GM15510 (cell line): Measurements from ENCODE around the gene LDHAL6B.

Experiments used
- POLR2A ChIP-seq: IDR thresholded peaks from 3 replicates; pipeline ENCODE4 v1.6.1; 2011; ENCODE audit warnings: borderline replicate concordance; ENCODE audit not compliant: insufficient read length; ENCODE audit errors: extremely low read depth

Gene LDHAL6B

DNA sequence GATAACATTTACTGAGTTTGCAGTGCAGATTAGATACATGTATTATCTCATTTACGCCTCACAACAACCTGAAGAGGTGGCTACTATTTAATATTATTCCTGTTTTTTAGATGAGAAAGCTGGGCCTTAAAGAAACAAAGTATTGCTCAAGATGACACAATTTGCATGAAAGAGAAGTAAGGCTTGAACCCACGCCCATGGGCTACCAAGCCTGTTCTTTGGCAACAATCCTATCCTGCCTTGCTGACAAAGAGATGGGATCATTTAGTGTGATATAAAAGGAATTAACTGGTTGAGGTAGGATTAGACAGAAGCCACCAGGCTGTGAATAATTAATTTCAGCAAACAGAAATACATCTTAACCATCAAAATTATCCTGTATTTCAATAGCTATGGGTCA, 9.2 kb upstream of the LDHAL6B start:
- TF ChIP-seq POLR2A = no peak

DNA sequence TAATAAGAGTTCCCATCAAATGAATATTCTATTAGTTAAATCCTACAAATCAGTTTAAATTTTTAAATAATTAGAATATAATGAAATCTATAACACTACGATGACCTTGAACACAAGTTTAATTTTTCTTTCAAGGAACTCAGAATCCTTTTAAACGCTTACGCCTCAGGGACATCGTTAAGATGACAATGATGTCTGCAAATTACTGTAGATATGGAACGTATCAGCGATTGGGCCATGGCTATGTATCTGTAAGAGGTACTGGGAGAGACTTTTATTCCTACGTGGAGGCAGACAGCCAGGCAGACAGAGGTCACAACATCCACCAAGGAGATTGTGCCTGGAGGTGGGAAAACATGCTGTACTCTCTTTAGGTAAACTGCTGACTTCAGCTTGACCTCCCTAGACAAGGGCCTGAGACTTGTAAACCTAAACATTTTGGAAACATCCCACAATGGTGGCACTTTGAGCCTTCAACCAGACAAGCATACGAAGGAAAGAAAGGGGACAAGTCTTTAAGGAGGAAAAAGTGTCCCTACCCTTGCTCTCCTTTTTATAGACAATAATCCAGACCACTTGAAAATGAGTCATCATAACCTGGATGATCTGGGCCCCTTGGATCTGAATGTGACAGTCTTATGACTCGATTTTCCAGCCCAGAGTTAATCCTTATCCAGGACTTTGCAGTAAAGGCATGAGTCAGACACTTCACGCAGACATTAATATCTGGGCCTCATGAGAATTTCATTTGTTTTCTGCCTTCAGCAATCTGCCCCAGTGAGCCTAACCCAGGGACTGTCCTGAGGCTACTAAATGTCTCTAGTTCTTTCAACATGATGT, 6.8 kb upstream of the LDHAL6B start:
- no peak for TF ChIP-seq POLR2A

DNA sequence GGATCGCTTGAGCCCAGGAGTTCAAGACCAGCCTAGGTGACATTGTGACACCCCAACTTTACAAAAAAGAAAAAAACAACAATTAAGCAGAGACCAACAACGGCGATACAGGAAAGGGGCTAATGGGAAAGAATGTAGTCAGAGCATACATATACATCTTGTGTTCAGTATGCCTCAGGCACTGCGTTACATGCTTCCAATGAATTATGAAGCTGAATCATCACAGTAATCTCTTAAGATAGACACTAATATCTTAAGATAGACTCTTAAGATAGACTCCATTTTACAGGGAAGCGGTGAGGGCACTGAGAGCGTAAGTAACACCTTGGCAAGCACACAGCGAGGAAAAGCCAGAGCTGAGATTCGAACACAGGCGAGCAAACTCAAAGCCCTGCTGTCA, 6.1 kb upstream of the LDHAL6B start:
- TF ChIP-seq POLR2A = no peak

DNA sequence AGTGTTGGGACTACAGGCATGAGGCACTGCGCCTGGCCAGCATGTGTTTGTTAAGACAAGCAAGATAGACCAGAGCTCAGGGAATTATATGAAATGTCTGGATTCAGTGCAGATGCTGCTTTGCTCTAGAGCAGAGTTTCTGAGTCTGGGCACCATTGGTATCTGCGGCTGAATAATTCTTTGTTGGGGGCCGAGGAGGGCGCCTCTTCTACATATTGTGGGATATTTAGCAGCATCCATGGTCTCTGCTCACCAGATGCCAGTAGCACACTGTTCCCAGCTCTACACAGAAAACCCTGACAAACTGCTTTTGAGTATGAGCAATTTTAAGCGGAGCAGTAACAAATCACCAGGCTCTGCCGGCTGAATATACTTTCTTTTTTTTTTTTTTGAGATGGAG, 3.6 kb upstream of the LDHAL6B start:
- TF ChIP-seq POLR2A = no peak

DNA sequence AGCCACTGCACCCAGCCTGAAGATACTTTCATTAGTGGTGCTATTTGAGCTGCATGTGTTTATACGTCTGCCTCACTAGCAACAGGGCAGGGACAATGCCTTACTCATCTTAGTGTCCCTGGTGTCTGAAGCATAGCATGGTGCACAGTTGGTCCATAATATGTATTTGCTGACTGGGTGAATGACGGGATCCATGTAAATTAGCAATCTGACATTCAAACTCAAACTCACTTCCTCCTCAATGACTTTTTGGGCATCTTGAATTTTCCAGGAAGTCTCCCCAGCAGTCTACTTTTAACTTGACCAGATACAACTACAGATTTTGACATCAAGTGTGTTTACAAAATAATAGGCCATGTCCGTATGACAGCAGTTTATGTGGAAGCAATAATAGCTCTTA, 3.0 kb upstream of the LDHAL6B start:
- TF ChIP-seq POLR2A = no peak

DNA sequence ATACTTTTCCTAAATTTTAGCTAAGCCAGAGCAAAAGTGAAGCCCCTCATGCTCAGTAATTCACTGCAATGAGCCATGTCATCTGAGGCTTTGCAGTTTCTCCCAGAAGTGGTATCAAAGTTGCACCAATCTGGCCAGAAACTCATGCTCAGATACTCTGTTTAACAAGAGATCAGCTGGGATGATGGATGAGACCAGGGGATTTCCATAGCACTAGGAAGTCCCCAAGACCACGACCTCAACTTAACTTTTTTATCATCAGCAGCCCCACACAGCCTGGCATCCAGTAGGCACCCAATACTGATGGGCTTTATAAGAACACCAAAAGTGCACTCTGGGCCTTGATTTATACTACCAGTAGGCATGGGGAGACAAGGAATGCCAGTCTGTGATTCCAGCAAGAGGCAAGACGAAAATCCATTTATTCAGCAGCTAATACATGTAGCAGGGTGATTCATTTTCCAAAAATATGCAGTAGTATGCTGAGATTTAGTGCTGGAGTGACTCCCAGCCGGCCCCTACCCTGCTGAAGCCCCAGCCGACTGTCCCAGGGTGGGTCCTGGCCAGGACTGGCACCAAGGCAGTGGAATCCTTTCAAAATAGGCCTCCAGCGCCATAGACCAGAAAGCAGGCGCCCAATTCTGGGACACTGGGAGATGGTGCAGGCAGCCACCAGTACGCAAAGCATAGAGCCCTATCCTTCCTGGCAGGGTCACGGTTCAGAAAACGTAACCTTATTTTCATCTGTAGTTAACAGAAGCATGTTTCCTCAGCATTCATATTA, 612 bp upstream of the LDHAL6B start:
- TF ChIP-seq POLR2A = no peak

DNA sequence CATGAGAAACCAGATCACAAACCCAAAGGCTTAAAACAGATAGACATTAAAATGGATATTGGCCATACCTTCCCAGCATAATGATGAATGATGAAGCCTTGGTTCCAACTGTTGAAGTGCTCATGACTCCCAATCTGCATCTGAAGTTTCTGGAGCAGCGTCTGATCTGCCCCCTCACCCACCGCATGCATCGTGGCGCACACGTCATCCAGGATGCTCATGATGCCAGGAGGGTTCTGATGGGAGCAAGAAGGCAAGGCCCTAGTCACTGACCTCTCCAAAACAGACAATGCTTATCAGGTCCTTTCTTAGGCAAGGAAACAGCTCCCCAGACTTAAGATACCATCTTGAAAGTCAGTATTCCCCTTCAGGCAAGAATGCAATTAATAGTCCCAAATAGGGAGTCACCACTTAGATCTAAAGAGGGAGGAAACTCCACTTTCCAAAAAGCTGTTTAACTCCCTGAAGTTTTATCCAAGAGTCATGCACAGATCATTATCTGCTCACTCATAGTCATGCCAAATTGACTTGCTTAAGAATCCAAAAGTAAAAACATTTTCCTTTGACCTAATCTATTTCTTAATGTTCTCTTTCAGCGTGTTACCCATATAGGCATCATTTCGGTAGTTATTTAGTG, 2.1 kb downstream of the LDHAL6B start:
- no peak for TF ChIP-seq POLR2A

DNA sequence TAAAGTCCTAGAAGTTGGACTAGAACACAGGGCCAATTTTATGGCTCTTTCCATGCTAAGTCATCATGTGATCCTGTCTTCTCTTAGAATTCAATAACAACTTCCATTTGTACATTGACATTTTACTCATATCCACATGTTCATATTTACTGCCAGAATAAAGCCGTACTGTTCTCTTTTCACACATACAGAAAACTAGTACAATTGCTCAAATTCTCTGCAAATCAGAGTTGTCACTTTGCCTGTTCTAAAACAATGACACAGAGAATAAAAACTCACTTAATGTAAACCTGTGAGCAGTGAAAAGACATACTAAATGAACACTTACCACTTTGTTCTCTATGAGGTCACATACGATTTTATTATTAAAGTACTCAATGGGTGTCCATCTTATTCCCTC, 3.5 kb downstream of the LDHAL6B start:
- TF ChIP-seq POLR2A = no peak

DNA sequence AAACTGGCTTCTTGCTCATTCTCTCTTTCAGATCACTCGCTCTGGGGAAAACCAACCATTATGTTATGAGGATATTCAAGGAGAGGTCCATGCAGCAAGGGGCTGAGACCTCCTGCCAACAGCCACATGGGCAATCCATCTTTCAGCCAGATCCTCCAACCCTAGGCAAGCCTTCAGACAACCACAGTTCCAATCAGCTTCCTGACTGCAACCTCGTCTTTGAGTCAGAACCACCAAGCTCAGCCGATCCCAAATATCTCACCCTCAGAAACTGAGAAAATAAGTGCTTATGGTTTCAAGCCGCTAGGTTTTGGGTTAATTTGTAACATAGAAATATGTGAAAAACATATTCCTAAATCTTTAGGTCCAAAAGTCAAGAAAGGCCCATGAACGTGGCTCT, 10.3 kb downstream of the LDHAL6B start:
- no peak for TF ChIP-seq POLR2A

DNA sequence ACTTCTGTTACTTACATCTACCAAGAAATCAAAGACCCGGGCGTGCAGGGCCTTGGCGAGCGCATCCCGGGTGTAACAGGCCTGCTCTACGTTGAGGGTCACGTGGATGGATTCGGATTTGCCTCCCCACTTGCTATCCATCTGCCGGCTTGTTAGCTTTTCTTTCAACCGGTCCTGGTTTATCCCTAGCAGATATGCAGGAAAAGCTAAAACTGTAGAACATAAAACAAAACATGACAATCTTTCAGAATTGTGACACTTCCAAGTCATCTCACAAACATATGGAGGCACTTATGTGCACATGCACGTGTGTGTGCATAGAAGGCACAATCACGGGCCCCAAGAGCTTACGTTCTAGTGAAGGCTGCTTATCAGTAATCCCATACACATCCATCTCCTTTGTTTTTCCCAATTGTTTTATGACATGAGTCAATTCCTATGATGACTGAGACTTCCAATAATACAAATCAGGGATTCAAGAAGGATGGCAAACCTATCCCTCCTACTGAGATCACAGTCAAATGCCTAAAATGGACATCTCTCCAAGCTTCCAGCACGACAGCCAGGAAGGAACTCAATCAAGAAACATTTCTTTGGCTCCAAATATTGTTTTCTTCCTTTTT, 11.3 kb downstream of the LDHAL6B start:
- no peak for TF ChIP-seq POLR2A

DNA sequence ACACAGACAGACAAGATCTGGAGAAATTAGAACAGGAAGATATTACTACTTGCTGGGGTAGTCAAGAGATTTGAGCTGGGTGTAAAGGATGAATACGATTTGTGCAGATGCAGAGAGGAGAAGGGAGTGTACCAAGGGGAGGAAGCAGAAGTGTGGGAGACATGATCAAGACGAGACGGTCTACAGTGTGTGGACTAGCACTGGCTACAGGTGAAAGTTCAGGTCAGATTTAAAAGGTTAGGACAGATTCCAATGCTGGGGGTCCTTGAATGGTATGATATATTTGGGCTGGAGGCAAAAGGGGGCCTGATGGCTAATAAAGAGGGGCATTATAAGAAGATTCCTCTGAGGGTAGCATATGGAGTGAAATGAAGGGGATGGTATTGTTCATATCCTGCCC, 12.1 kb downstream of the LDHAL6B start:
- TF ChIP-seq POLR2A = no peak

DNA sequence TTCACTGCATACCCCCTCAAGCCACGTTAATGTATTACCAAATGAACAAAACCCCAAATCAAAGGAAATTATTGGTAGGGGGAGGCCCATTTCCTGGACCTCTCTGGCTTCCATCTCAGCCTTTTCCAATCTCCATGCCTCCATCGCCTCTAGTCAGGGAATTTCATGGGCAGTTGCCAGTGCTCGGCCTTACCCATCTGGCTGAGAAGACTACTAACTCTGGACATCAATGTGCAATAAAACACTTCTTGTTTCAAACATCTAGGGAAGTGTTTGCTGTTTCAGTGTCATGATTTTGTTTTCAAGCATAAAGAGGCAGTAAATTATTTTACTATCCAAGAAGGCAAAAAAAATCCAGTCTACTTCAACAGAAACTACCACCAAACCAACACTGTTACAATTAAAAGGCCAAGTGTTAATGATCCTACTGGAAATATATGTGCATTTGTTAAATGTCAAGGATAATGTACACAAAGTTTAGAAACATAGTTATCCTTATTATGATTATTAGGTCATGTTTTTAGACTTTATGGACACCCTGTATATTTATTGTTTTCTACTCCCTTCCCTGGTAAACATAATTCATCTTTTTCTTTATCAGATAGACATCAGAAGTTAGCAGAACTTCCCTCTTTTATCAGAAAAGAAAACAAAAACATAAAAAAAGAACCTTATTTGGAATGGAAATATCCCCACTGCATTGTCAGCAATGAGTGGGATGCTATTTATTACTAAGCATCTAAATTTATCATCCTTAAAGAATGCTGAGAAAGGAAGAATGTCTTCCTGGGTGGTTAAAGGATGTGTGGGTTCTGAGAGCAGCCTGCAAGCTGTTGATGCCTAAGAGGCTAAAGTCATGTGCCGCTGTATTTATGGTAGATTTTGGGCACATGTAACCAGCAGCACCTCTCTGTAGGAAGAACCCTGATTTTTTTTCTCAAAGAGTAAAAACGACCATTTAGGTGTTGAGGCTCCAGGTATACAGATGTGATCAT, 15.2 kb downstream of the LDHAL6B start:
- TF ChIP-seq POLR2A = no peak

DNA sequence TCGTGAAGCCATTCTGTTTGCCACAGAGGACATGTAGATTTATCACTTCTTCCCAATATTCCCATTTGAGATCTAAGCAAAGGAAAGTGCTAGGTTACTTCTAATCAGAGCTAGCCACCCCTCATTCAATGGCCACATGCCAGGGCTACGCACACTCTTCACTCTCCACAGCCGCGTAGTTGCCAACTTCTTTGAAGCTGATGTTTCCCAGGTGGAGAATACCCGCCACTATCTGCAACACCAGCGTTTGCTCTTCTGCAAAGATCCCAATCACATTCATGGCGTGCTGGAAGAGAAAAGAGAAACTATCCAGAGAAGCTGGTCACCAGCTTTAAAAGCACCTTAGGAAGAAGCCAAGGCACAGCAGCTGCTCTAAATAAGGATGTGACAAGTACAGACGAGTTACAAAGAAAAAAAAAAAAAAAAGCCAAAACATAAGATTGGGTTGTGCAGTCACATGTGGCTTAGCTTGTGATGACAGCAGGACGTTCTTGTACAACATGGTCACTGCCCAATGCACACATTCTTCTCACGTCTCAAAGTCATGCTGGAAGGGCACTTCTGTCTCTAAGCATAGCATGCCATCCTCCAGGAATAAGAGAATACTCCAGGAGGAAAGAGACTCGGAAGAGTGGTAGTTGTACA, 16.4 kb downstream of the LDHAL6B start:
- TF ChIP-seq POLR2A = no peak
